HG03060 (cell line): ENCODE results near the gene DDAH2.
A peak's percentile ranks its signal among the peaks of the same experiment; 100 is the strongest.
"Not testable (repeated sequence)": the region's sequence is repeated elsewhere in the genome, so short reads cannot be mapped to it uniquely, and the experiment has no call there.

Experiments used
- ATAC-seq: cut with Tn5 transposase; IDR thresholded peaks from one replicate; pipeline ENCODE4 v1.9.1; 2021; ENCODE audit warnings: low read depth, moderate number of reproducible peaks; ENCODE audit not compliant: unreplicated experiment

DDAH2 gene

GRCh38 chr6:31715022-31715958 is 13.8 kb downstream of the DDAH2 start, which contains the start of gene LY6G6D:
TSS of gene LY6G6D (plus strand) at chr6:31715348. CDS start at chr6:31715356, 8 bp downstream.
- ATAC-seq = no peak

- ATAC-seq = no peak
These were observed 15.0 kb downstream of the DDAH2 start for GRCh38 chr6:31713991-31714684.

- no peak for ATAC-seq
These were observed 15.6 kb downstream of the DDAH2 start for GRCh38 chr6:31713465-31713864.

- no peak for ATAC-seq
These were observed 16.8 kb downstream of the DDAH2 start for GRCh38 chr6:31712296-31712695.

- ATAC-seq = no peak
These were observed 17.9 kb downstream of the DDAH2 start for GRCh38 chr6:31711233-31711632.

- no peak for ATAC-seq
These were observed 18.4 kb downstream of the DDAH2 start for GRCh38 chr6:31710523-31711219.

GRCh38 chr6:31709157-31709556 is 19.9 kb downstream of the DDAH2 start:
- not testable (repeated sequence) for ATAC-seq

GRCh38 chr6:31708224-31708623 is 20.9 kb downstream of the DDAH2 start:
- no peak for ATAC-seq

GRCh38 chr6:31707701-31708100 is 21.4 kb downstream of the DDAH2 start:
- ATAC-seq = no peak

GRCh38 chr6:31706599-31706998 is 22.5 kb downstream of the DDAH2 start, which contains the start of gene LY6G6F:
TSS of gene LY6G6F (plus strand) at chr6:31706866. CDS start at chr6:31706907, 41 bp downstream.
- ATAC-seq = no peak

- ATAC-seq = no peak
These were observed 23.2 kb downstream of the DDAH2 start for GRCh38 chr6:31705931-31706330.

- peak; percentile 93 for ATAC-seq
These were observed 26.0 kb downstream of the DDAH2 start, which contains the start of gene ABHD16A for GRCh38 chr6:31702819-31703716. TSS of gene ABHD16A (minus strand) at chr6:31703324. CDS start at chr6:31703281, 43 bp downstream.

GRCh38 chr6:31702405-31702818 is 26.7 kb downstream of the DDAH2 start:
- no peak for ATAC-seq

- no peak for ATAC-seq
These were observed 27.3 kb downstream of the DDAH2 start for GRCh38 chr6:31701666-31702404.

- no peak for ATAC-seq
These were observed 28.2 kb downstream of the DDAH2 start for GRCh38 chr6:31700740-31701401.

GRCh38 chr6:31697555-31697954 is 31.5 kb downstream of the DDAH2 start:
- no peak for ATAC-seq

- ATAC-seq = no peak
These were observed 35.6 kb downstream of the DDAH2 start for GRCh38 chr6:31693535-31693934.

GRCh38 chr6:31692886-31693285 is 36.2 kb downstream of the DDAH2 start:
- ATAC-seq = no peak
